GM18498 (cell line): ENCODE data around the gene GOLT1A.

ENCODE experiments used
- ATAC-seq: cut with Tn5 transposase; IDR thresholded peaks from one replicate; pipeline ENCODE4 v1.9.1; 2021; ENCODE audit warnings: mild to moderate bottlenecking, moderate library complexity; ENCODE audit not compliant: unreplicated experiment

The GOLT1A gene

GRCh38 chr1:204194080-204194479 is 19.7 kb downstream of the GOLT1A start:
- ATAC-seq: no peak

- ATAC-seq: no peak
Observed at GRCh38 chr1:204192589-204193352, 21.0 kb downstream of the GOLT1A start.

- ATAC-seq: no peak
Observed at GRCh38 chr1:204192046-204192445, 21.7 kb downstream of the GOLT1A start.

- ATAC-seq: no peak
Observed at GRCh38 chr1:204191456-204191855, 22.3 kb downstream of the GOLT1A start.

- ATAC-seq: no peak
Observed at GRCh38 chr1:204190212-204191211, 23.3 kb downstream of the GOLT1A start.

- no peak for ATAC-seq
Observed at GRCh38 chr1:204188959-204189639, 24.7 kb downstream of the GOLT1A start.

GRCh38 chr1:204186597-204186996 is 27.2 kb downstream of the GOLT1A start:
- ATAC-seq: no peak

GRCh38 chr1:204181116-204181515 is 32.7 kb downstream of the GOLT1A start:
- ATAC-seq: no peak

GRCh38 chr1:204180133-204180532 is 33.7 kb downstream of the GOLT1A start:
- no peak for ATAC-seq

- ATAC-seq: no peak
Observed at GRCh38 chr1:204178487-204179281, 35.1 kb downstream of the GOLT1A start.

- ATAC-seq: no peak
Observed at GRCh38 chr1:204177133-204177532, 36.7 kb downstream of the GOLT1A start.

- no peak for ATAC-seq
Observed at GRCh38 chr1:204176049-204176448, 37.7 kb downstream of the GOLT1A start.

GRCh38 chr1:204174958-204175357 is 38.8 kb downstream of the GOLT1A start:
- no peak for ATAC-seq

- ATAC-seq: no peak
Observed at GRCh38 chr1:204172404-204173029, 41.3 kb downstream of the GOLT1A start.

GRCh38 chr1:204171751-204172178 is 42.0 kb downstream of the GOLT1A start:
- no peak for ATAC-seq

GRCh38 chr1:204170494-204171155 is 43.2 kb downstream of the GOLT1A start:
- ATAC-seq: no peak

GRCh38 chr1:204169858-204170257 is 43.9 kb downstream of the GOLT1A start:
- no peak for ATAC-seq

GRCh38 chr1:204167730-204168129 is 46.1 kb downstream of the GOLT1A start:
- no peak for ATAC-seq

GRCh38 chr1:204166219-204166618 is 47.6 kb downstream of the GOLT1A start, which contains the start of gene REN:
TSS of gene REN (minus strand) at chr1:204166337. CDS start at chr1:204166293, 44 bp downstream.
- no peak for ATAC-seq
